GM10266 (cell line): ENCODE measurements around the gene ATF5.

Experiments
- DNase-seq: peaks from one replicate; pipeline ENCODE4 v3.0.0; 2012; ENCODE audit errors: extremely low spot score
- TF ChIP-seq, protein P1 (sequence below): IDR thresholded peaks from 2 replicates; pipeline ENCODE4 v1.5.1; 2012; ENCODE audit warnings: mild to moderate bottlenecking, low read depth; ENCODE audit not compliant: control insufficient read depth, insufficient read depth; ENCODE audit errors: missing control alignments

ATF5 gene

DNA sequence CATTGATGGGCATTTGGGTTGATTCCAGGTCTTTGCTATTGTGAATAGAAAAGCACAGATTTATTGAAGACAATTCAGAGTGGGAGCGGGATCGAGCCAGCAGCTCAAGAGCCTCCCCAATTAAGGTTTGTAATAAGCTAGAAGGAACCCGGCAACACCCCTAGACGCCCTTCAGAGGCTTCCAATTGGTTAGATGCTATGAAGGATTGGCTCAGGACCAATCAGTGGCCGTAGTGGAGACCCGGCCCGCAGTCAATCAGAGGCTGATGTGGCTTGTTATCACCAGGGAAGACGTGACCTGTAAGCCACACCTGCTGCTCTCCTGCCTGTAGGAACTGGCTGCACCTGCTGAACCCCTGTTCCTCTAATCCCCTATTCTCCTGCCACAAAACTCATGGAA is 17.4 kb downstream of the ATF5 start:
- DNase-seq: no peak
- TF ChIP-seq, protein P1, sequence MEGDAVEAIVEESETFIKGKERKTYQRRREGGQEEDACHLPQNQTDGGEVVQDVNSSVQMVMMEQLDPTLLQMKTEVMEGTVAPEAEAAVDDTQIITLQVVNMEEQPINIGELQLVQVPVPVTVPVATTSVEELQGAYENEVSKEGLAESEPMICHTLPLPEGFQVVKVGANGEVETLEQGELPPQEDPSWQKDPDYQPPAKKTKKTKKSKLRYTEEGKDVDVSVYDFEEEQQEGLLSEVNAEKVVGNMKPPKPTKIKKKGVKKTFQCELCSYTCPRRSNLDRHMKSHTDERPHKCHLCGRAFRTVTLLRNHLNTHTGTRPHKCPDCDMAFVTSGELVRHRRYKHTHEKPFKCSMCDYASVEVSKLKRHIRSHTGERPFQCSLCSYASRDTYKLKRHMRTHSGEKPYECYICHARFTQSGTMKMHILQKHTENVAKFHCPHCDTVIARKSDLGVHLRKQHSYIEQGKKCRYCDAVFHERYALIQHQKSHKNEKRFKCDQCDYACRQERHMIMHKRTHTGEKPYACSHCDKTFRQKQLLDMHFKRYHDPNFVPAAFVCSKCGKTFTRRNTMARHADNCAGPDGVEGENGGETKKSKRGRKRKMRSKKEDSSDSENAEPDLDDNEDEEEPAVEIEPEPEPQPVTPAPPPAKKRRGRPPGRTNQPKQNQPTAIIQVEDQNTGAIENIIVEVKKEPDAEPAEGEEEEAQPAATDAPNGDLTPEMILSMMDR: no peak

DNA sequence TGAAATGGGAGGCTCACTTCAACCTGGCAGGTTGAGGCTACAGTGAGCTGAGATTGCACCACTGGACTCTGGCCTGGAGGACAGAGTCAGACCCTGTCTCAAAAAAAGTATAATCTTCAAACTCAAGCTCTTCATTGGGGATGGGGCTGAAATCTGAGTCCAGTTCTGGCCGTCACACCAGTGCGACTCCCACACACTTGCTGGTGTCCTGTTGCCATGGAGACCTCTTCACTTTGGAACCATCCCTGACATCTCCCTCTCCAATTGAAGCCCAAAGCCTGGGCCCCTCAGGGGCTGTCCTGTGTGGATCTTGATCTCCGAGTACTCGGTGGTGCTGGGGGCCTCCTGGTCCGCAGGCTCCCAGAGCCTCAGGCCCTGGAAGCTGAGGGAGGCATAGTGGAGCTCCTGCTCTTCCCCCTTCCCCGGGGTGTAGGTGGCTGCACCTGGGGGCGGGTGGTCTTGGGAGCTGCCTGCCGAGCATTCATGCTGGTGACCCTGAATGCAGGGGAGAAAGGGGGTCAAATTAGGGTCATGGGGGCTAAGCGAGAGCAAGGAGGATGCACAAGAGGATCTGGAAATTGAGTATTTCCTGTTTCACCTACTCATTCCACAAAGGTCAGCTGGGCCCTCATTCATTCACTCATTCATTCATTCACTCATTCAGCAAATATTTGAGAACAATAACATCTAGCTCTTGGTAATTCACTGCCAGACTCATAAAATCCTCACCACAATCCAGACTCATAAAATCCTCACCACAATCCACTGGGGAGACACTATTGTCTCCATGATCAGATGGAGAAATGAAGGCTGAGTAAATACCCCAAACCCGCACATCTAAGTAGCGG is 21.0 kb downstream of the ATF5 start:
- TF ChIP-seq, protein P1: no peak
- DNase-seq: no peak

DNA sequence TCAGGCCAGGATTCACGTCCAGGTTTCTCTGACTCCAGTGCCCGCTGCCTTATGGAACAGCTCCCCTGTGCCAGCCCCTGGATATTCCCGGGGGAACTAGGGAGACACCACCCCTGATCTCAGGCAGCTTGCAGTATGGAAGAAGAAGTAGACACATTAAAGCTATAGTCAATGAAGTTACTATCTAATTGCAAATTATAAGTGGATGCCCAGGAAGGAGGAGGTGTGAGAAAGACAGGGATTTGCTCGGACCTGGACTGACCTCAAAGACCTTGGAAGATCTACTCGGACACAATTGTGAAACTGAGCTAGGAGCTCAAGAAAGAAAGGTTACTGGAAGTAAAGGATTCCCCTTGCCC is 21.6 kb downstream of the ATF5 start:
- TF ChIP-seq, protein P1: no peak

DNA sequence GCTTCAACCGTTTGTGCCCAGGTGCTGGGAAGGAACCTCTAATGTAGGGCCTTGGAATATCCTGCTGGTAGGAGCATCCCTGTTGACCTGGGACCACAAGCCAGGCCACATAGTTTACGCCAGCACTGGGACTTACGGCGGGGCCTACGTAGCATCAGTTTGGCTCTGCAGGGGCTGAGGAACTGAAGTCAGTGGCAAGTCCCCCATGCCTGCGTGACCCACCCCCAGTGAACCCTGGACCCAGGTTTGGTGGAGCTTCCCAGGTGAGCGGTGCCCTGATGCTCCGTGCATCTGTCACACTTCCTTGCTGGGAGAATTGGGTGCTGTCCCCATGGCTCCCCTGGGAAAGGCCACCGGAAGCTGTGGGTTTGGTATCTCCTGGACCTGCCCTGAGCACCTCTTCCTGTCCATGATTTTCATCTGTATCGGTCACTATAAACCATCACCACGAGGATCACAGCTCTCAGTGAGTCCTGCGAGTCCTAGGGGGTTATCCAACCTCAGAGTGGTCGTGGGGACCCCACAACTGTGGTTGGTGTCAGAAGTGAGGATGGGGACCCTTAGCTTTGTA is 22.0 kb downstream of the ATF5 start:
- TF ChIP-seq, protein P1: no peak
- no peak for DNase-seq

More for the DNA sequence above, 21.6 kb downstream of the ATF5 start:
- DNase-seq: no peak

DNA sequence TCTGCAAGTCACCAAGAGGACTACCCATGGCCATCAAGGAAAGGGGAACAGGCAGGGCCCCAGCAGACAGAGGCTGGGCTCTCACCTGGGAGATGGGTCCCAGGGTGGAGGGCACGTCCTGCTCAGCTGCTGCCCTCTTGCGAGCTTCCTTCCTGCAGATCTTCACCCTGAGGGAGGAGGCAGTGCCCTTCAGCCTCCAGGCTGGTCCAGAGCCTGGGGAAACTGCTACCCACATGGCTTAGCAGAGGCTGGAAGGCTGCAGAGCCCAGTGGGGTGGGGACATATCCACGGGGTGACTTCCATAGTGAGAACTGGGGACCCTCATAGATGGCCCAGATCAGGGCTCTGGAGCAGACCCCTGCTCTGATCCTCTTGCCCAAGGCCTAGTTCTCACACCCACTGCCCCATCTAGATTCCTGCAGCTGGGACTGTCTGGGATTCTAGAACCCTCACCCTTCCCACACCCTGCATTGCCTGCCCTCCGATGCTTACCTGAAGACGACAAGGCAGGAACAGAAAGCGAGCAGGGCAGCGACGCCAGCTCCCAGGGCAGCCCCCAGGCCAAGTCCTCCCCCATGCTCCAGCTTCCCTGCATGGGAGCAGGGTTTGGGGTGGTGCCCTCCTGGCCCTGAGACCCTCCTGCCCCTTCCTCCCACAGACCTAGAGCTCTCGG is 22.9 kb downstream of the ATF5 start:
- no peak for DNase-seq
- TF ChIP-seq, protein P1: no peak

DNA sequence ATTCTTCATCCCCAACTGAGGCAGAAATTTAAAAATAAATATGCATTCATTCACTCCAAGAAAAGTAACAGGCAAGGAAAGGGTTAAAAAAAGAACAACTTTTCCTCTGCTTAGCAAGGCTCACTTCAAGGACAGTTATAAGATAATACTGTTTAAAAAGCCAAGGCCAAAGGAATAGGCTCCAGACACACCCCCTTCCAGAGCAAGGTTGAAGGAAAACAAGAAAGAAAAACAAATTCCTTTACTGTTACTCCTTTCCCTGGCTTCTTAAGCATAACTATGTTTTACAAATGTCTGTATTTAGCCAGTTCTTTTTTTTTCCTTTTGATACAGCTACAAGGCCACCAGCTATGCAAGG is 23.5 kb downstream of the ATF5 start:
- TF ChIP-seq, protein P1: no peak
- DNase-seq: no peak

DNA sequence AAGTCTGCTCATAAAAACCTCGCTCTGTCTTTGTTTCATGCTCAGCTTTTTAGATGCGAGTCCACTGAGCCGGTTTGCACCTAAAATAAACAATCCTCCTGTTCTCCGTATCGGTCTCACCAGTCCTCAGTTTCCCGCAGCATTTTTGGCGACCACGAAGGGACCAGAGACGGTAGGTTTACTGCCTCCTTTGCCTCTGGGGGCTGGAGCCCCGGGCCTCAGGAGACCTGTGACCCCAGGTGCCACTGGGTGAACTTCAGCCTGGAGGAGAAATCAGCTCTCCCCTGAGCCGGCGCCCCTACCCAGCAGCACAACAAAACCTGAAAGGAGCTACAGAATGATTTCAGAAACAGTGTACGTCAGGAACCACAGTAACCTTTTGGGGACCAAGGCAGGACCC is 23.9 kb downstream of the ATF5 start:
- DNase-seq: no peak
- TF ChIP-seq, protein P1: no peak
